ENCODE results near the gene LVRN.
A peak's percentile ranks its signal among the peaks of the same experiment; 100 is the strongest.

LVRN gene

GRCh38 chr5:115956957-115957356 lies 5.3 kb upstream of the LVRN start:
- no peak for DNase-seq (ENCODE audit: low read depth)

- DNase-seq (ENCODE audit: low read depth) = no peak
Observed at GRCh38 chr5:115961381-115962238, 665 bp upstream of the LVRN start.

- DNase-seq (ENCODE audit: low read depth) = no peak
Observed at GRCh38 chr5:115962565-115963402, 509 bp downstream of the LVRN start.

DNA sequence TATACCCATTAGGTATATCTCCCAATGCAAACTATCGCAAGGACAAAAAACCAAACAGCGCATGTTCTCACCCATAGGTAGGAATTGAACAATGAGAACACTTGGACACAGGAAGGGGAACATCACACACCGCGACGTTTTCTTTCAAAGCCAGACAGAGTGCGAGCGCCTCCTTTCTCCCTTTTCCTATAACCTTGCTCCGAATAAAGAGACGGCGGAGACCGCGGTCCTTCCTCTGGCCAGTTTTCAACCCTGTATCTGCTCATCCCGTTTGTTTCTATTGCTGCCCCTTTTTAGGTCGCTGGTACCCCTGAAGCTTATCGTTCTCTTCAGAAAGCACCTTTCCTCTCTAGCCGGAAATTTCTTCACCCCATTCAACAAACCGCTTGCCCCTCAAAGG lies 1.3 kb downstream of the LVRN start:
- no peak for DNase-seq (ENCODE audit: low read depth)

- DNase-seq (ENCODE audit: low read depth) = no peak
Observed at GRCh38 chr5:115968770-115969169, 6.5 kb downstream of the LVRN start.

DNA sequence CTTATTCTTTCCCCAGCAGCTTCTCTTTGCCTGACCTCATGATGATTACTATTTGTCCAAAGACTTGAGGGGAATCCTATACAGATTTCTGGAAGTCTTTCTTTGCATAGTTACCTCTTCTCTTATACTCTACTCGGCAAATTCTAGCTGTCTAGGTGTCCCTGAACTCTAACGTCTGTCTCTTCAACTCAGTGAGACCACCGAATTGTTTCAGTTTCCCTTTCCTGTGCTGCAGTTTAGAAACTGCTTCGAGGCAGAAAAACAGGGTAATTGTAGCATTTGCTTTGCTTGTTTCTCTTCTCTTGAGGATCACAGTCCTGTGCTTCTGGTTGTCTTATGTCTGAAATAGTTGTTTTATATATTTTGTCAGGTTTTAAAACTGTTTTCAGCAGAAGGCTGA lies 14.8 kb downstream of the LVRN start:
- DNase-seq (ENCODE audit: low read depth) = no peak

GRCh38 chr5:115977988-115978387 lies 15.7 kb downstream of the LVRN start:
- DNase-seq (ENCODE audit: low read depth) = peak; percentile 46

- no peak for DNase-seq (ENCODE audit: low read depth)
Observed at GRCh38 chr5:115978779-115979178, 16.5 kb downstream of the LVRN start.

DNA sequence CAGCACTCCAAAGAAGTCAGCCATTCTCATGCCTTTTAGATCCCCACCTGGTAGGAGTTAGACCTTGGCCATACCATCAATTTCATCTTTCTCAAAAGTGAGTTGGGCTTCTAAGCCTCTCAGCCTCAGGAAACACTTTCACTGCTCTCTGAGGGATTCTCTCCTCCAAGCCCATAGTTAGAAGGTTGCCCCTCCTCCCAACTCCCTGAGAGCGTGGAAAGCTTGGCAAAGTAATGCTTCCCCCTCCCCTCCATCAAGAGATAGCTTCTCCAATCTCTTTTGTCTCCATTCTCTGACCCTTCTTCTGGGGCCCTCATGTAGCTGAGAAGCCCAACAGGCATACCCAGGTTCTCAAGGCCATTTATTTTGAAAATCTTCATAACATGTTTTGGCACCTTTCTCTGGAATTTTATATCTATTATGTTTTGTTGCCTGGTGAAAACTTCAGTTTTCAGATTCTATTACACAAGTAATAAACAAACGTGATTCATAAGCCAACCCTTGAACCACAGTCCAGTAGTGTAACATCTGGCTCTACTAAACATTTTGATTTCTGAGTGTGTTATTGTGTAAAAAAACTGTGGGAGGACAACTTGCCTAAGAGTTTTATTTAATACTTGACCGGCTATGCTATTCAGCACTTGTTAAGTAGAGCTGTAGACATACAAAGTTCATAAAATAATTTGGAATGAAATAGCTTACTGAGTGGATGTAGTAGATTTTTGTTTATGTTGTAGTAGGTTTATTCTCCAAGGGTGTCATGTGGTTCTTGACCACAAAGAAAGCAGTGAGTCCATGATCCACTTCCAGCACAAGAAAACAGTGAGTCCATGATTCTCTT lies 17.1 kb downstream of the LVRN start:
- peak; percentile 72 for DNase-seq (ENCODE audit: low read depth)

GRCh38 chr5:115983519-115983918 lies 21.2 kb downstream of the LVRN start:
- no peak for DNase-seq (ENCODE audit: low read depth)

- no peak for DNase-seq (ENCODE audit: low read depth)
Observed at GRCh38 chr5:115985802-115986757, 23.8 kb downstream of the LVRN start.

GRCh38 chr5:115988002-115988401 lies 25.7 kb downstream of the LVRN start:
- no peak for DNase-seq (ENCODE audit: low read depth)

GRCh38 chr5:115992848-115993350 lies 30.6 kb downstream of the LVRN start:
- no peak for DNase-seq (ENCODE audit: low read depth)

- no peak for DNase-seq (ENCODE audit: low read depth)
Observed at GRCh38 chr5:115995351-115995750, 33.1 kb downstream of the LVRN start.

- DNase-seq (ENCODE audit: low read depth) = no peak
Observed at GRCh38 chr5:116002116-116002906, 40.0 kb downstream of the LVRN start.

DNA sequence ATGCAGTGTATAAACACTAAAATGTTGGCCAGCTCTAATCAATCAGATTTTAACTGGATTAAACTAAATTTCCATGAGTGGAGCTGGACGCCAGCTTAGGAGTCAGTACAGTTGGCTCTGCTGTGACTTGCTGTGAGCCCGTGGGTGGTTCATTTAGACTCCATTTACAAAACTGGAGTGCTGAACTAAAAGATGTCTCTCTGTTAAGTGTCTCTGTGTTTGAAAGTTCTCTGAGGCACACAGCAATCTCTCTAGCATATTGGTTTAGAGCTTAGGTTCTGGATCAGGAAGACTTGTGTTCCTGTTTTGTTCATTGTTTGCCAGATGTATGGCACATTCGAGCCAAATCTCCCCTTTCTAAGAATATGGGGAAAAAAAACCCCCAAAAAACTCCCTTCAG lies 42.0 kb downstream of the LVRN start:
- no peak for DNase-seq (ENCODE audit: low read depth)

DNA sequence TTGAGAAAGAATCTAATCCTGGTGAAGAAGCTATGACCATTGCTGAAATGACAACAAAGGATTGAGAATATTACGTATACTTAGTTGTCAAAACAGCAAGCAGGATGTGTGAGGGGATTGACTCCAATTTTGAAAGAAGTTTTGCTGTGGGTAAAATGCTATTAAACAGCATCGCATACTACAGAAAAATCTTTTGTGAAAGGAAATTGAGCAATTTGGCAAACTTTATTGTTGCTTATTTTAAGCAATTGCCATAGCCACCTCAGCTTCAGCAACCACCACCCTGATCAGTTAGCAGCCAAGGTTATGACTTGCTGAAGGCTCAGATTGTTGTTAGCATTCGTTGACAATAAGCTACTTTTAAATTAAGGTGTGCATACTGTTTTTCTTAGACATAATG lies 47.5 kb downstream of the LVRN start:
- peak; percentile 0 for DNase-seq (ENCODE audit: low read depth)

DNA sequence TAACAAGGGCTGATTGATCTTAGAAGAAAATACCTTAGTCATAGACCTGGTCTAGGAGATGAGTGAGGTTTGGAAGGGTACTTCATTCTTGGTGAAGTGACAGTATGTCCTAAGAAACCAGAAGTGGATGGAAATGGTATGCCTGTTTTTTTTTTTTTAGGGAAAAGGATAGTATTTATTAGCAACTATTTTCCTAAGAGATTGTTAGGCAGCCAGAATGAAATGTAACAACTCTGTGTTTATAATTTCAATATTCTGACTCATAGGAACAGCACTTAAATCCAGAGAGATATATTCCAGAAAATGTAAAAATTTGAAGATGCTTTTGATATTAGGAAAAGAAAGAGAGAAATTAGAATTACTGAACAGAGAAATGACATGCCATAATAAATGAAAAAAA lies 48.8 kb downstream of the LVRN start:
- peak; percentile 26 for DNase-seq (ENCODE audit: low read depth)

- DNase-seq (ENCODE audit: low read depth) = no peak
Observed at GRCh38 chr5:116013207-116013785, 51.0 kb downstream of the LVRN start.

- no peak for DNase-seq (ENCODE audit: low read depth)
Observed at GRCh38 chr5:116013936-116014335, 51.7 kb downstream of the LVRN start.
